Measurements from ENCODE around the gene CDH13.

- TF ChIP-seq EZH2phosphoT487 (IDR thresholded peaks at IDR 0.05; ENCODE audit: low read depth, severe bottlenecking, unreplicated experiment) (no peak), EZH2 (IDR thresholded peaks at IDR 0.05; ENCODE audit: borderline replicate concordance) (no peak), CTCF (IDR thresholded peaks at IDR 0.05; ENCODE audit: poor library complexity) (no peak)
Measured at GRCh38 chr16:83130039-83130438, 503.3 kb downstream of the CDH13 start.

Data from hepatocyte (in vitro differentiated cells).